ENCODE data around the gene CMYA5. TPM values are rescaled to one million over a fixed set of nuclear protein-coding genes. Genes with fewer than 3 reads are reported as not detected.

The CMYA5 gene
- total RNA-seq, 4 donors from 2014 or later: 0.37 to 6.0 (median 3.2) TPM

DNA sequence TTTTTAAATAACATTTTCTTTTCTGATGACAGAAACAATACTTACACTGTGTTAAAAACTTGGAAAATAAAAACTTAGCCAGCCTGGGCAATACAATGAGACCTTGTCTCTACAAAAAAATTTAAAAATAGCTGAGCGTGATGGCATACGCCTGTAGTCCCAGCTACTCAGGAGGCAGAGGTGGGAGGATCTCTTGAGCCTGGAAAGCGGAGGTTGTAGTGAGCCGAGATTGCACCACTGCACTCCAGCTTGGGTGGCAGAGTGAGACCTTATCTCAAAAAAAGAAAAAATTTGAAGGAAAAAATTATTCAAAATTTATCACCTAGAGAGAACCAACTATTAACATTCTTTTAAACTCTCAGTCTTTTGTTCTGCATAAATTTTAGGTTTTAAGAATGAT, 4.9 kb upstream of the CMYA5 start:
- DNase-seq: no peak
- intact Hi-C loops (cut with DNase I; ENCODE audit: low total_unique reads): no loop called here
- no peak overlapping the region for H3K4me3 ChIP-seq
- in situ Hi-C loops (cut with MboI; ENCODE audit: low pct_ligation_motif_present in 1 of 4, low pct_unique_long_range_greater_than_20kb in 1 of 4, low sequenced_read_pairs in 3 of 4): no loop called here
- H3K4me1 ChIP-seq: peaks cover 0 to 5% (median 0%) of the 10 kb centered on the region in 4 donors
- no peaks in the 10 kb centered on the region for H3K27me3 ChIP-seq
- peaks cover 0 to 42% (median 15%) of the 10 kb centered on the region in 4 donors for H3K36me3 ChIP-seq
- no peaks in the 10 kb centered on the region for H3K9me3 ChIP-seq
- TF ChIP-seq POLR2AphosphoS5 (IDR thresholded peaks at IDR 0.05) (no peak), EP300 (IDR thresholded peaks at IDR 0.05; ENCODE audit: low read depth) (no peak), POLR2A (IDR thresholded peaks at IDR 0.05) (no peak)
- TF ChIP-seq, protein P1, sequence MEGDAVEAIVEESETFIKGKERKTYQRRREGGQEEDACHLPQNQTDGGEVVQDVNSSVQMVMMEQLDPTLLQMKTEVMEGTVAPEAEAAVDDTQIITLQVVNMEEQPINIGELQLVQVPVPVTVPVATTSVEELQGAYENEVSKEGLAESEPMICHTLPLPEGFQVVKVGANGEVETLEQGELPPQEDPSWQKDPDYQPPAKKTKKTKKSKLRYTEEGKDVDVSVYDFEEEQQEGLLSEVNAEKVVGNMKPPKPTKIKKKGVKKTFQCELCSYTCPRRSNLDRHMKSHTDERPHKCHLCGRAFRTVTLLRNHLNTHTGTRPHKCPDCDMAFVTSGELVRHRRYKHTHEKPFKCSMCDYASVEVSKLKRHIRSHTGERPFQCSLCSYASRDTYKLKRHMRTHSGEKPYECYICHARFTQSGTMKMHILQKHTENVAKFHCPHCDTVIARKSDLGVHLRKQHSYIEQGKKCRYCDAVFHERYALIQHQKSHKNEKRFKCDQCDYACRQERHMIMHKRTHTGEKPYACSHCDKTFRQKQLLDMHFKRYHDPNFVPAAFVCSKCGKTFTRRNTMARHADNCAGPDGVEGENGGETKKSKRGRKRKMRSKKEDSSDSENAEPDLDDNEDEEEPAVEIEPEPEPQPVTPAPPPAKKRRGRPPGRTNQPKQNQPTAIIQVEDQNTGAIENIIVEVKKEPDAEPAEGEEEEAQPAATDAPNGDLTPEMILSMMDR (IDR thresholded peaks at IDR 0.05): no peak
- WGBS, 2 donors (ENCODE audit: low coverage in 1 of 2): 91 to 96% methylated on average over 4 of the region's 4 CpGs
- H3K27ac ChIP-seq: no peak overlapping the region

DNA sequence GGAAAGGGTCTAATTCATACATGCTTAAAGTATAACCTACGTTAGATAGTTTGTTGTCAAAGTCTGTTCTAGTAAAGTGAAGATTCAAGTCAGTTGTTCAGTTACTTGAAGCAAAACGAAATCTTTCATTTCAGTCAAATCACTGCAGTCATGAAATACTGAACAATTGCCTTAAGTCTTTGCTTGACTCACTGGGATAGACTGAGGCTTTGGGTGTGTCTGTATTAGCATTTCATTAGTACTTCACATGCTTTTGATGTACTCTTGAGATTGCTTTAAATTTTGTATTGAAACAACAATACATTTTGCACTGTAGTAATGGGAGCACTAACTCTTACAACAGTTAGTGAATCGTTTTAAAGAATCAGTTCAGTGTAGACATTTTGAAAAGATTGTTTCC, 4.0 kb upstream of the CMYA5 start:
- intact Hi-C loops (cut with DNase I; ENCODE audit: low total_unique reads) (no loop called here), in situ Hi-C loops (cut with MboI; ENCODE audit: low pct_ligation_motif_present in 1 of 4, low pct_unique_long_range_greater_than_20kb in 1 of 4, low sequenced_read_pairs in 3 of 4) (no loop called here)
- no peaks in the 10 kb centered on the region for H3K9me3 ChIP-seq
- H3K4me1 ChIP-seq: peaks cover 0 to 5% (median 0%) of the 10 kb centered on the region in 4 donors
- no peaks in the 10 kb centered on the region for H3K27me3 ChIP-seq
- no peak for DNase-seq
- no peak overlapping the region for H3K4me3 ChIP-seq
- no peak overlapping the region for H3K27ac ChIP-seq
- TF ChIP-seq POLR2AphosphoS5 (IDR thresholded peaks at IDR 0.05): no peak
- TF ChIP-seq POLR2A (IDR thresholded peaks at IDR 0.05): no peak
- TF ChIP-seq EP300 (IDR thresholded peaks at IDR 0.05; ENCODE audit: low read depth): no peak
- H3K36me3 ChIP-seq: peaks cover 0 to 39% (median 15%) of the 10 kb centered on the region in 4 donors
- 69 to 72% methylated on average over 3 of the region's 3 CpGs for WGBS, 2 donors (ENCODE audit: low coverage in 1 of 2)

DNA sequence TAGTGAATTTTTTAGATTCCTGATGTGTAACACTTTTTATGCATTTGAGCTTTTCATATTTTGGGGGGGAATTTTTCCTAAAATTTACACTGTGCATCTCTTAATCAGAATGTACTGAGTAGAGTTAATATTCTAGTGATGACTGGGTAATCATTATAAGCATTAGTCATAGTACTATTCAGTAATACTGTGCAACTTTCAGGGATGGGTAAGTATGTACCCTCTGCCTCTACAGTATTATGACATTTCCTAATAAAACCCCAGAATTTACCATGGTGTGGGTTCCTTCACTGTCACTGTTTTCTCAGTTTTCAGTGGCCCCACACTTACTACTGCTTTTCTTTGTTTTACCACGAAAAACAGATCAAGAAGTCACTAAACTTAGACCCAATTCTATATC, 2.8 kb upstream of the CMYA5 start:
- intact Hi-C loops (cut with DNase I; ENCODE audit: low total_unique reads): no loop called here
- Histone ChIP-seq H3K27ac (no peak overlapping the region), H3K9me3 (no peaks in the 10 kb centered on the region), H3K4me1 (peaks cover 0 to 5% (median 0%) of the 10 kb centered on the region in 4 donors), H3K27me3 (no peaks in the 10 kb centered on the region), H3K36me3 (peaks cover 0 to 27% (median 12%) of the 10 kb centered on the region in 4 donors), H3K4me3 (no peak overlapping the region)
- no peak for TF ChIP-seq POLR2AphosphoS5 (IDR thresholded peaks at IDR 0.05)
- WGBS, 2 donors (ENCODE audit: low coverage in 1 of 2): 80 to 83% methylated on average over 1 of the region's 1 CpG
- DNase-seq: no peak
- in situ Hi-C loops (cut with MboI; ENCODE audit: low pct_ligation_motif_present in 1 of 4, low pct_unique_long_range_greater_than_20kb in 1 of 4, low sequenced_read_pairs in 3 of 4): no loop called here

DNA sequence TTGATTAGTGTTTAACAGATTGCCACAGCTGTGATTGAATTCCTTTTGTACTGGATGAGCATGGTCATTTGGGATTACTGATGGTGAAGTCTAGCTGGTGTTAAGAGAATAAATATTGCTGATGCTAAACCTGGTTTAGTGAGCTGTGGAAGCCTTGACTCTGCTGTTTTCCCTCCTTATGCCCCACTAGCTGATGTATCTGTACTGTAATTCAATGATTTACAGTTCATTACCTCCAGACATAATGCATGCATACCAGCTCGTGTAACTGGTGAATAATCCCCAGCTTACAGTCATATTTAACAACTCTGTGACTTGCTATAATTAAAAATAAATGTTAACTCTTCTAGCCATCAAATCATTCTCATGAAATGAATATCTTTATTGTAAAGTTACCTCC, 1.7 kb upstream of the CMYA5 start:
- WGBS, 2 donors (ENCODE audit: low coverage in 1 of 2): 75 to 88% methylated on average over 1 of the region's 1 CpG
- in situ Hi-C loops (cut with MboI; ENCODE audit: low pct_ligation_motif_present in 1 of 4, low pct_unique_long_range_greater_than_20kb in 1 of 4, low sequenced_read_pairs in 3 of 4): no loop called here
- H3K4me1 ChIP-seq: peaks cover 0 to 5% (median 0%) of the 10 kb centered on the region in 4 donors
- no peaks in the 10 kb centered on the region for H3K9me3 ChIP-seq
- no peak for DNase-seq
- no peaks in the 10 kb centered on the region for H3K27me3 ChIP-seq
- no peak overlapping the region for H3K27ac ChIP-seq
- TF ChIP-seq, protein P1 (IDR thresholded peaks at IDR 0.05): no peak
- no peak for TF ChIP-seq POLR2A (IDR thresholded peaks at IDR 0.05)
- no peak for TF ChIP-seq EP300 (IDR thresholded peaks at IDR 0.05; ENCODE audit: low read depth)
- TF ChIP-seq POLR2AphosphoS5 (IDR thresholded peaks at IDR 0.05): no peak
- H3K36me3 ChIP-seq: peaks cover 0 to 16% (median 7%) of the 10 kb centered on the region in 4 donors
- intact Hi-C loops (cut with DNase I; ENCODE audit: low total_unique reads): no loop called here
- no peak overlapping the region for H3K4me3 ChIP-seq

DNA sequence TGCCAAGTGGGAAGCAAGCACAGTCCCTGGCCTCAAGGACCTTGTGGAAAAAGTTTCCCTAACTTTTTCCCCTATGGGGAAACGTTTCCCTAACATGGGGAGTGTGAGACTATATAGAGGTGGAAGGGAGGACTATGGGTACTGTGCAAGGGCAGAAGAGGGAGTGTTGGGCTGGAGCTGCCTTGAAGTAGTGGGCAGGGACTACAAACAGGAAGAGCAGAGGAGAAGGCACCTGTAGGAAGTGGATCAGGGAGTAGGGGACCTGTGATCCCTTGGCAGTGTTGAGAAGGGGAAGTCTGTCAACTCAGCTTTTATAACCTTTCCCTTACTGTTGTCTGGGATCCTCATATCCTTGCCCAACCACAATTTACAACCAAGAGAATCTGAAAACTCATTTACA, 1.4 kb downstream of the CMYA5 start:
- no peaks in the 10 kb centered on the region for H3K9me3 ChIP-seq
- no peaks in the 10 kb centered on the region for H3K27me3 ChIP-seq
- TF ChIP-seq POLR2AphosphoS5 (IDR thresholded peaks at IDR 0.05) (no peak), EP300 (IDR thresholded peaks at IDR 0.05; ENCODE audit: low read depth) (no peak), POLR2A (IDR thresholded peaks at IDR 0.05) (no peak)
- TF ChIP-seq, protein P1 (IDR thresholded peaks at IDR 0.05): no peak
- no peak overlapping the region for H3K4me3 ChIP-seq
- peaks cover 0 to 5% (median 0%) of the 10 kb centered on the region in 4 donors for H3K4me1 ChIP-seq
- peaks cover 0 to 3% (median 0%) of the 10 kb centered on the region in 4 donors for H3K36me3 ChIP-seq
- intact Hi-C loops (cut with DNase I; ENCODE audit: low total_unique reads): loop anchor here (10.0 kb wide), 1 partner anchor 164 kb away; no protein-coding TSS in a partner anchor
- no peak overlapping the region for H3K27ac ChIP-seq
- in situ Hi-C loops (cut with MboI; ENCODE audit: low pct_ligation_motif_present in 1 of 4, low pct_unique_long_range_greater_than_20kb in 1 of 4, low sequenced_read_pairs in 3 of 4): no loop called here
- WGBS, 2 donors (ENCODE audit: low coverage in 1 of 2): 75% methylated on average over 1 of the region's 1 CpG; no CpG with 5 or more reads in 1 of the 2 donors
- DNase-seq: no peak
